Measurements from ENCODE around the gene BACE1.

The BACE1 gene

GRCh38 chr11:117248341-117248740 is 67.7 kb downstream of the BACE1 start:
- H3K4me3 ChIP-seq (ENCODE audit: low read length) = no peak overlapping the region
- H3K36me3 ChIP-seq (replicated peaks; ENCODE audit: low read depth, low read length) = peaks cover 28% of the 10 kb centered on the region
- no peak overlapping the region for H2AFZ ChIP-seq (ENCODE audit: low read depth, low read length)
- H3K27ac ChIP-seq (ENCODE audit: low read length) = no peak overlapping the region
- no peak for TF ChIP-seq EZH2phosphoT487 (IDR thresholded peaks at IDR 0.05; ENCODE audit: low read depth)
- H3K27me3 ChIP-seq (ENCODE audit: low read depth, low read length) = no peaks in the 10 kb centered on the region
- no peaks in the 10 kb centered on the region for H3K4me1 ChIP-seq (ENCODE audit: low read length)
- H4K20me1 ChIP-seq (ENCODE audit: insufficient read depth, low read length) = 0 out of 2 replicates have a peak, but pooled peaks cover 2% of the 10 kb centered on the region
- H3K79me2 ChIP-seq (ENCODE audit: low read length) = no peaks in the 10 kb centered on the region
- no peaks in the 10 kb centered on the region for H3K9me3 ChIP-seq (ENCODE audit: insufficient read depth, low read length)
- H3K9ac ChIP-seq (ENCODE audit: low read length) = no peak overlapping the region
- H3K4me2 ChIP-seq (ENCODE audit: low read length) = no peak overlapping the region

- H3K9me3 ChIP-seq (ENCODE audit: insufficient read depth, low read length) = no peaks in the 10 kb centered on the region
- H3K4me2 ChIP-seq (ENCODE audit: low read length) = no peak overlapping the region
- H2AFZ ChIP-seq (ENCODE audit: low read depth, low read length) = no peak overlapping the region
- H3K27me3 ChIP-seq (ENCODE audit: low read depth, low read length) = no peaks in the 10 kb centered on the region
- no peaks in the 10 kb centered on the region for H3K4me1 ChIP-seq (ENCODE audit: low read length)
- H3K79me2 ChIP-seq (ENCODE audit: low read length) = peaks cover 3% of the 10 kb centered on the region; the same call in 1 of the 2 replicates
- no peak overlapping the region for H3K9ac ChIP-seq (ENCODE audit: low read length)
- H4K20me1 ChIP-seq (ENCODE audit: insufficient read depth, low read length) = no peaks in the 10 kb centered on the region
- no peak overlapping the region for H3K4me3 ChIP-seq (ENCODE audit: low read length)
- H3K36me3 ChIP-seq (replicated peaks; ENCODE audit: low read depth, low read length) = peaks cover 5% of the 10 kb centered on the region
- peak; percentile 7; the same call in 1 of the 2 replicates for TF ChIP-seq CTCF (IDR thresholded peaks at IDR 0.05; ENCODE audit: low read depth, low read length)
- TF ChIP-seq EZH2phosphoT487 (IDR thresholded peaks at IDR 0.05; ENCODE audit: low read depth) = no peak
- no peak overlapping the region for H3K27ac ChIP-seq (ENCODE audit: low read length)
Observed at GRCh38 chr11:117239295-117239694, 76.8 kb downstream of the BACE1 start.

DNA sequence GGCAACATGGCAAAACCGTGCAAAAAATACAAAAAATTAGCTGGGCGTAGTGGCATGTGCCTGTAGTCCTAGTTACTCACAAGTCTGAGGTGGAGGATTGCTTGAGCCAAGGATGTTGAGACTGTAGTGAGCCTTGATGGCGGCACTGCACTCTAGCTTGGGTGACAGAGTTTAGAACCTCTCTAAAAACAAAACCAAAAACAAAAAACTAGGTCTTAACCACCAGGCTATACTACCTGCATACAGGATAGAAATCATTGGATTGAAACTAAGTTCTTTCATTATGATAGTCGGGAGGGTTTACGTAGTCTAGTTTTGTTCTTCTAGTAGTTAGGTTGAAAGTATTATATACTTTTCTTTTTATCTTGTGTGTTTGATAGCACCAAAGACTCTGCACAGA is 77.8 kb downstream of the BACE1 start:
- H2AFZ ChIP-seq (ENCODE audit: low read depth, low read length) = no peak overlapping the region
- H3K4me3 ChIP-seq (ENCODE audit: low read length) = no peak overlapping the region

More for the DNA sequence above, 77.8 kb downstream of the BACE1 start:
- Histone ChIP-seq H3K27ac (ENCODE audit: low read length) (no peak overlapping the region), H3K4me2 (ENCODE audit: low read length) (no peak overlapping the region), H3K36me3 (replicated peaks; ENCODE audit: low read depth, low read length) (peaks cover 3% of the 10 kb centered on the region), H3K9ac (ENCODE audit: low read length) (no peak overlapping the region), H3K79me2 (ENCODE audit: low read length) (peaks cover 13% of the 10 kb centered on the region), H3K4me1 (ENCODE audit: low read length) (peaks cover 11% of the 10 kb centered on the region), H3K9me3 (ENCODE audit: insufficient read depth, low read length) (no peaks in the 10 kb centered on the region), H4K20me1 (ENCODE audit: insufficient read depth, low read length) (no peaks in the 10 kb centered on the region), H3K27me3 (ENCODE audit: low read depth, low read length) (no peaks in the 10 kb centered on the region)
- no peak for TF ChIP-seq CTCF (IDR thresholded peaks at IDR 0.05; ENCODE audit: low read depth, low read length)
